ENCODE results near the gene CTDP1.

CTDP1 gene

DNA sequence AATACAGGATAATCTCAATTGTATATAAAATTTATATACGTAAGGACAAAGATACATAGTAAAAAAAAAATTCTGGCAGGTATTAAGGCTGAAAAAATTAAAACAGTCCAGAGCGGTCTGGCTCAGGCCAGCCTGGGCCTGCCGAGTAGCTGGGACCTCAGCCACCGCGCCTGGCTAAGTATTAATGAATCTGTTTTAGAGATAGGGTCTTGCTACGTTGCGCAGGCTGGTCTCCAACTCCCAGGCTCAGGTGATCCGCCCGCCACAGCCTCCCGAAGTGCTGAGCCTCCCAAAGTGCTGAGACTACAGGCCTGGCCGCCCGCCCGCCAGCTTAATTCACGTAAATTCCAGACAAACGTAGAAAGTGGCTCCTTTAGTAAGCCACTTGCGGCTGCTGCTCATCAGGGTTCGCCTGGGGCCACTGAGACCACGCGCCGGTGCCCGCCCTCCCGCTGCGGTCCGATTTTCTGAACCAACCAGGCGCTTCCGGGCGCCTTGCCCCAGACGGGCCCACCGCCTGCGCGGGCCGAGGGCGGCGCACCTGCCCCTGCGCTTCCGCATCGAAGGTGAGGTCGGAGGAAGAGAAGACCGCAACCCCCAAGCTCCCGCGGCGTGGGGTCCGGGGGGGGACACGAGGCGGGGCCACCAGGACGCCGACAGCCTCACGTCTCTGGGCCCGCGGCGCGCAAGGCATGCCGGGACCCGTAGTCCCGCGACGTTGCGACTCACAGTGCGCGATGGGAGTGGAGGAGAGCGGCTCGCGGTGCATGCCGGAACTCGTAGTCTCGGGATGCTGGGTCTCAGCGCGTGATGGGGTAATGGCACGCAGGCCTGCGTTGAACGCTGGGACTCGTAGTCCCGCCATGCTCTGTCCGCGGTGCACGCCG is 695 bp upstream of the CTDP1 start:
- peak; percentile 99 for DNase-seq (ENCODE audit: low read depth)
- TF ChIP-seq, protein P1, sequence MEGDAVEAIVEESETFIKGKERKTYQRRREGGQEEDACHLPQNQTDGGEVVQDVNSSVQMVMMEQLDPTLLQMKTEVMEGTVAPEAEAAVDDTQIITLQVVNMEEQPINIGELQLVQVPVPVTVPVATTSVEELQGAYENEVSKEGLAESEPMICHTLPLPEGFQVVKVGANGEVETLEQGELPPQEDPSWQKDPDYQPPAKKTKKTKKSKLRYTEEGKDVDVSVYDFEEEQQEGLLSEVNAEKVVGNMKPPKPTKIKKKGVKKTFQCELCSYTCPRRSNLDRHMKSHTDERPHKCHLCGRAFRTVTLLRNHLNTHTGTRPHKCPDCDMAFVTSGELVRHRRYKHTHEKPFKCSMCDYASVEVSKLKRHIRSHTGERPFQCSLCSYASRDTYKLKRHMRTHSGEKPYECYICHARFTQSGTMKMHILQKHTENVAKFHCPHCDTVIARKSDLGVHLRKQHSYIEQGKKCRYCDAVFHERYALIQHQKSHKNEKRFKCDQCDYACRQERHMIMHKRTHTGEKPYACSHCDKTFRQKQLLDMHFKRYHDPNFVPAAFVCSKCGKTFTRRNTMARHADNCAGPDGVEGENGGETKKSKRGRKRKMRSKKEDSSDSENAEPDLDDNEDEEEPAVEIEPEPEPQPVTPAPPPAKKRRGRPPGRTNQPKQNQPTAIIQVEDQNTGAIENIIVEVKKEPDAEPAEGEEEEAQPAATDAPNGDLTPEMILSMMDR (conservative IDR thresholded peaks at IDR 0.05; ENCODE audit: low read depth, low read length) = no peak
- peak overlapping the region; percentile 97 for H3K4me3 ChIP-seq (ENCODE audit: low read depth, low read length)

- TF ChIP-seq, protein P1 (conservative IDR thresholded peaks at IDR 0.05; ENCODE audit: low read depth, low read length) = peak; percentile 2
- peak overlapping the region; percentile 97 for H3K4me3 ChIP-seq (ENCODE audit: low read depth, low read length)
- DNase-seq (ENCODE audit: low read depth) = peak; percentile 66
These were observed 687 bp downstream of the CTDP1 start for GRCh38 chr18:79680100-79680879.

DNA sequence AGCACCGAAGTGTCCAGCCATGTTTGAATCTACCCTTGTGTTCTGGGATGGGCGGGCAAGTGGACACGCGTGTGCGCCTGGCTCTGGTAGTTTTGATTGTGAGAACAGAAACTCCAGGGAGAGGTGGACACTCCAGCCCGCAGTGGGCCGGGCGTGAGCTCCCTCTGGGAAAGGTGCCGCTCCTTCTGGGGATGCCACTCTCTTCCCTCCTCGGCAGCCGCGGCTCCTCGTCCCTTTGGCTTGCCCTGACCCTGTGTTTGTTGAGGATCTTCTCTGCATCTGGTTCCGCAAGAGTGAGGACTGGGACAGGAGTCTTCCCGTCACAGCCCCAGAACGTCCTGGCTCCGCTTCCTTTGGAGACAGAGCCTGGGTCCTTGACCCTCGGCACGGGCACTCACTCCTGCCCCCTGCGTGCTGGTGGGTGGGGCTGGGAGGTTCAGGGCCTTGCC is 1.3 kb downstream of the CTDP1 start:
- TF ChIP-seq, protein P1 (conservative IDR thresholded peaks at IDR 0.05; ENCODE audit: low read depth, low read length) = no peak
- H3K4me3 ChIP-seq (ENCODE audit: low read depth, low read length) = peak overlapping the region; percentile 97
- no peak for DNase-seq (ENCODE audit: low read depth)

DNA sequence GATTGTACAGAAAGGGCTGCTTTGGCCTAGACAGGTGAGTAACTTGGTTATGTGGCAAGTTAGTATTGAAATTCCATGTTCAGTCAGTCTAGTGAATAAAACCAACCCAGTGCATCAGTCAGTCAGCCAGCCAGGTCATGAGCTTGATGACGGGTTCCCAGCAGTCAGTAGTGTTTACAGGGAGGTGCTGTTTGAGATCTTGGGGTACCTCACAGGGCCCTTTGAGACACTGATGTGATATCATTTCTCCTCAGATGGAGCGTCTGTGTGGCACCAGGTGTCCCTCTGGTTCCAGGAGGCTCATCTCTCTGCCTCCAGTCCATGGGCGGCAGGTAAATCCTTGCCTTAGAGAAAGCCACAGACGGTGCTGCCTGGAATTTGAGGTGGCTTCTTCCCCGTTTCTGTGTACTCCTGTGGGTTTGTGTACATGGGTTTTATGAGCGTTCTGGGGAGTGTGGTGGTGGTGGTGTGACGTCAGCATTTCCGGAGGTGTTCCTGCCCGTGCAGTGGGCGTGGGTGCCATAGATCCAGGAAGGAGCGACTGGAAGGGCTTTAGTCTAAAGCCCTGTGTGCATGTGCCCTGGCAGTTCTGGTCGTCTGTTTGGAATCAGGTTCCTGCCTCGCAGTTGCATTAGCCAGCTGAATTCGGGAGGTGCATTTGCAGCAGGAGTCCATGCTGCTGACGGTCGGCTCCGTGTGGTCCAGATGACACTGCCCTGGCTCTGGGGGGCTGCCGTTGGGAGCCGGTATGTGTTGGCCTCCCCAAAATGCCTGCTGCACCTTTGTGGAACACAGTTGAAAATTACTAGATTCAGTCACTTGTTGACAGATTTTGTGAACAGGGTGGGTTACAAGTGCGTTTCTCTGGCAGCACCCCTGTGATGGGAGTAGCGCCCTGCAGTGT is 2.1 kb downstream of the CTDP1 start:
- TF ChIP-seq, protein P1 (conservative IDR thresholded peaks at IDR 0.05; ENCODE audit: low read depth, low read length) = no peak
- peak overlapping the region; percentile 97 for H3K4me3 ChIP-seq (ENCODE audit: low read depth, low read length)
- peak; percentile 7 for DNase-seq (ENCODE audit: low read depth)

DNA sequence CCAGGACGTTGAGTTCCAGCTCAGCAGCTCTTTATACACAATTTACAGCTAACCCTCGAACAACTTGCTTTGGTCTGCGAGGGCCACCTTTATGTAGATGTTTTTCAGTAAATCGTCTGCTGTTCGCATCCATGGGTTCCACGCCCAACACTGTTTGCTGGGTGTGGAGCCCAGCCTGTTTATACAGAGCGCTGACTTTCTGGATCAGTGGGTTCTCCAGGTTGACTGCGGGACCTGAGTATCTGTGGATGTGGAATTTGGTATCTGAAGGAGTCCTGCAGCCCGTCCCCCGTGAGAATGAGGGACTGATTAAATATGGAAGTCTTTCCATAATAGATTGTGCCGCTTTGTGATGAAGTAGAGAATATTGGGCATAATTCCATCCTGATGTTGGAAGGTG is 2.9 kb downstream of the CTDP1 start:
- TF ChIP-seq, protein P1 (conservative IDR thresholded peaks at IDR 0.05; ENCODE audit: low read depth, low read length) = no peak
- no peak for DNase-seq (ENCODE audit: low read depth)
- H3K4me3 ChIP-seq (ENCODE audit: low read depth, low read length) = no peak overlapping the region

- TF ChIP-seq, protein P1 (conservative IDR thresholded peaks at IDR 0.05; ENCODE audit: low read depth, low read length) = no peak
- H3K4me3 ChIP-seq (ENCODE audit: low read depth, low read length) = no peak overlapping the region
- no peak for DNase-seq (ENCODE audit: low read depth)
These were observed 3.5 kb downstream of the CTDP1 start for GRCh38 chr18:79682894-79683625.

All from choroid plexus epithelial cell (primary cell).